ENCODE results near the gene STUM. TPM values are rescaled to one million over a fixed set of nuclear protein-coding genes. Genes with fewer than 3 reads are reported as not detected.

The STUM gene
- total RNA-seq, 1 donor from 2014 or later = 0.86 TPM

GRCh38 chr1:226562989-226563388 is 14.4 kb downstream of the STUM start:
- Mint-ChIP-seq H3K36me3 (ENCODE audit: low read depth) (no peaks in the 10 kb centered on the region), H3K9me3 (peaks cover 2% of the 10 kb centered on the region), H3K27me3 (ENCODE audit: low read depth) (peaks cover 7% of the 10 kb centered on the region), H3K4me3 (no peak overlapping the region), H3K4me1 (no peaks in the 10 kb centered on the region), H3K27ac (ENCODE audit: unreplicated experiment) (no peak overlapping the region)
- no peak for TF ChIP-seq CTCF (conservative IDR thresholded peaks at IDR 0.05)
- no peak for DNase-seq (ENCODE audit: low read depth, low spot score)

GRCh38 chr1:226563666-226564065 is 15.1 kb downstream of the STUM start:
- H3K36me3 Mint-ChIP-seq (ENCODE audit: low read depth) = no peaks in the 10 kb centered on the region
- H3K4me3 Mint-ChIP-seq = no peak overlapping the region
- H3K27me3 Mint-ChIP-seq (ENCODE audit: low read depth) = peaks cover 7% of the 10 kb centered on the region
- no peak overlapping the region for H3K27ac Mint-ChIP-seq (ENCODE audit: unreplicated experiment)
- H3K4me1 Mint-ChIP-seq = no peaks in the 10 kb centered on the region
- peaks cover 2% of the 10 kb centered on the region for H3K9me3 Mint-ChIP-seq
- DNase-seq (ENCODE audit: low read depth, low spot score) = no peak
- TF ChIP-seq CTCF (conservative IDR thresholded peaks at IDR 0.05) = no peak

- peaks cover 7% of the 10 kb centered on the region for H3K27me3 Mint-ChIP-seq (ENCODE audit: low read depth)
- TF ChIP-seq CTCF (conservative IDR thresholded peaks at IDR 0.05) = no peak
- H3K4me1 Mint-ChIP-seq = peaks cover 7% of the 10 kb centered on the region
- DNase-seq (ENCODE audit: low read depth, low spot score) = no peak
- H3K9me3 Mint-ChIP-seq = peaks cover 2% of the 10 kb centered on the region
- no peaks in the 10 kb centered on the region for H3K36me3 Mint-ChIP-seq (ENCODE audit: low read depth)
- no peak overlapping the region for H3K4me3 Mint-ChIP-seq
- no peak overlapping the region for H3K27ac Mint-ChIP-seq (ENCODE audit: unreplicated experiment)
Measured at GRCh38 chr1:226565476-226565875, 16.9 kb downstream of the STUM start.

GRCh38 chr1:226566234-226566633 is 17.7 kb downstream of the STUM start:
- peaks cover 7% of the 10 kb centered on the region for H3K4me1 Mint-ChIP-seq
- no peak overlapping the region for H3K4me3 Mint-ChIP-seq
- no peak overlapping the region for H3K27ac Mint-ChIP-seq (ENCODE audit: unreplicated experiment)
- TF ChIP-seq CTCF (conservative IDR thresholded peaks at IDR 0.05) = no peak
- peaks cover 2% of the 10 kb centered on the region for H3K9me3 Mint-ChIP-seq
- no peaks in the 10 kb centered on the region for H3K36me3 Mint-ChIP-seq (ENCODE audit: low read depth)
- no peak for DNase-seq (ENCODE audit: low read depth, low spot score)
- peaks cover 7% of the 10 kb centered on the region for H3K27me3 Mint-ChIP-seq (ENCODE audit: low read depth)

- Mint-ChIP-seq H3K36me3 (ENCODE audit: low read depth) (no peaks in the 10 kb centered on the region), H3K27me3 (ENCODE audit: low read depth) (peaks cover 7% of the 10 kb centered on the region), H3K27ac (ENCODE audit: unreplicated experiment) (no peak overlapping the region), H3K4me1 (peaks cover 7% of the 10 kb centered on the region), H3K4me3 (no peak overlapping the region), H3K9me3 (peaks cover 2% of the 10 kb centered on the region)
- TF ChIP-seq CTCF (conservative IDR thresholded peaks at IDR 0.05) = no peak
- no peak for DNase-seq (ENCODE audit: low read depth, low spot score)
Measured at GRCh38 chr1:226566760-226567159, 18.2 kb downstream of the STUM start.
